Measurements from ENCODE around the gene TRIM3. TPM values are rescaled to one million over a fixed set of nuclear protein-coding genes. Genes with fewer than 3 reads are reported as not detected.

Gene TRIM3
- total RNA-seq, 3 donors from 2014 or later = 28.0 to 57.8 (median 48.4) TPM

GRCh38 chr11:6474413-6474792 lies 662 bp upstream of the TRIM3 start:
- Histone ChIP-seq H3K4me3 (no peak overlapping the region), H3K36me3 (ENCODE audit: low read depth) (peaks cover 5% of the 10 kb centered on the region), H3K9me3 (no peaks in the 10 kb centered on the region), H3K4me1 (ENCODE audit: low read depth) (peaks cover 25% of the 10 kb centered on the region)
- DNase-seq (no peak), ATAC-seq (no peak)
- no peak for TF ChIP-seq CTCF (IDR thresholded peaks at IDR 0.05)
- intact Hi-C loops (cut with DNase I, micrococcal nuclease) = no loop called here

- H3K9me3 ChIP-seq = no peaks in the 10 kb centered on the region
- H3K4me3 ChIP-seq = no peak overlapping the region
- H3K4me1 ChIP-seq (ENCODE audit: low read depth) = peaks cover 28% of the 10 kb centered on the region
- DNase-seq (no peak), ATAC-seq (no peak)
- peaks cover 4% of the 10 kb centered on the region for H3K36me3 ChIP-seq (ENCODE audit: low read depth)
- no peak for TF ChIP-seq CTCF (IDR thresholded peaks at IDR 0.05)
- intact Hi-C loops (cut with DNase I, micrococcal nuclease) = no loop called here
Observed at GRCh38 chr11:6472934-6473333, 807 bp downstream of the TRIM3 start.

GRCh38 chr11:6469599-6469998 lies 4.1 kb downstream of the TRIM3 start:
- peaks cover 21% of the 10 kb centered on the region for H3K4me1 ChIP-seq (ENCODE audit: low read depth)
- no peak for ATAC-seq

GRCh38 chr11:6468712-6469495 lies 4.8 kb downstream of the TRIM3 start:
- ATAC-seq = peak; percentile 64
- H3K4me3 ChIP-seq = no peak overlapping the region
- no peaks in the 10 kb centered on the region for H3K36me3 ChIP-seq (ENCODE audit: low read depth)
- no peaks in the 10 kb centered on the region for H3K9me3 ChIP-seq
- intact Hi-C loops (cut with DNase I, micrococcal nuclease) = no loop called here
- peak; percentile 82 to 85 (median 84) for DNase-seq
- no peak for TF ChIP-seq CTCF (IDR thresholded peaks at IDR 0.05)
- peaks cover 18% of the 10 kb centered on the region for H3K4me1 ChIP-seq (ENCODE audit: low read depth)

More at GRCh38 chr11:6469599-6469998, 4.1 kb downstream of the TRIM3 start:
- intact Hi-C loops (cut with DNase I, micrococcal nuclease) = no loop called here
- no peaks in the 10 kb centered on the region for H3K9me3 ChIP-seq
- peak in 1 of 3 donors; percentile 28 for DNase-seq
- no peak for TF ChIP-seq CTCF (IDR thresholded peaks at IDR 0.05)
- no peaks in the 10 kb centered on the region for H3K36me3 ChIP-seq (ENCODE audit: low read depth)
- no peak overlapping the region for H3K4me3 ChIP-seq

- H3K36me3 ChIP-seq (ENCODE audit: low read depth) = peaks cover 4% of the 10 kb centered on the region
Observed at GRCh38 chr11:6459099-6459450, 14.7 kb downstream of the TRIM3 start.

More at GRCh38 chr11:6459099-6459450, 14.7 kb downstream of the TRIM3 start:
- intact Hi-C loops (cut with DNase I, micrococcal nuclease) = no loop called here
- no peaks in the 10 kb centered on the region for H3K9me3 ChIP-seq
- no peak for TF ChIP-seq CTCF (IDR thresholded peaks at IDR 0.05)
- DNase-seq (no peak), ATAC-seq (peak; percentile 67)
- no peaks in the 10 kb centered on the region for H3K4me1 ChIP-seq (ENCODE audit: low read depth)
- no peak overlapping the region for H3K4me3 ChIP-seq

Data from mucosa of descending colon (tissue), 3 donors.